H1 (cell line): ENCODE data around the gene MED28. TPM values are rescaled to one million over a fixed set of nuclear protein-coding genes. Genes with fewer than 3 reads are reported as not detected.

Experiments
- CTCF ChIA-PET: fragments of 300-600 bp; sonication (Branson Sonifier 250); formaldehyde crosslinking; loops from one replicate; lab custom pipeline; 2021; ENCODE audit not compliant: partially characterized antibody; lab: Charles Lee
- POLR2A ChIA-PET: fragments of 300-600 bp; sonication (Branson Sonifier 250); formaldehyde crosslinking; loops from one replicate; lab custom pipeline; 2021; ENCODE audit warnings: inconsistent platforms; ENCODE audit not compliant: partially characterized antibody; lab: Charles Lee
- DNase-seq, 2 experiments: peaks; one replicate each; pipeline versions ENCODE4 v3.0.0 to v3.0.0-alpha.2; 2010 to 2022; ENCODE audit warnings: low spot score in 2 of 2, low read depth in 1 of 2, mixed read lengths in 1 of 2
- FAIRE-seq: peaks from 2 replicates; lab custom pipeline; 2011; peaks lifted over from hg19 to GRCh38; lab: Jason Lieb, UNC
- H2AFZ ChIP-seq: 2 replicates; pipeline ENCODE4 v1.8.1; 2012; ENCODE audit warnings: low read length, inconsistent platforms
- H2AK5ac ChIP-seq: 2 replicates; pipeline ENCODE4 v1.6.1; 2013; ENCODE audit warnings: low read depth, low read length
- H2BK120ac ChIP-seq: replicated peaks from 2 replicates; pipeline ENCODE3; 2013; ENCODE audit warnings: low read depth, low read length, inconsistent platforms
- H2BK12ac ChIP-seq: 2 replicates; pipeline ENCODE4 v1.6.1; 2013; ENCODE audit warnings: low read depth, low read length
- H2BK15ac ChIP-seq: 2 replicates; pipeline ENCODE4 v1.6.1; 2013; ENCODE audit warnings: low read length
- H2BK20ac ChIP-seq: 2 replicates; pipeline ENCODE4 v1.6.1; 2013; ENCODE audit warnings: low read length
- H2BK5ac ChIP-seq: 2 replicates; pipeline ENCODE4 v1.6.1; 2013; ENCODE audit warnings: low read depth, low read length
- H3K14ac ChIP-seq: 2 replicates; pipeline ENCODE4 v1.6.1; 2013; ENCODE audit warnings: inconsistent platforms; ENCODE audit not compliant: insufficient read length
- H3K18ac ChIP-seq: 2 replicates; pipeline ENCODE4 v1.6.1; 2013; ENCODE audit warnings: low read length; ENCODE audit errors: extremely low read depth
- H3K23ac ChIP-seq: 2 replicates; pipeline ENCODE4 v1.6.1; 2013; ENCODE audit warnings: inconsistent platforms; ENCODE audit not compliant: insufficient read length
- H3K23me2 ChIP-seq: 2 replicates; pipeline ENCODE4 v1.6.1; 2013; ENCODE audit warnings: low read depth, low read length
- H3K27ac ChIP-seq: 2 replicates; pipeline ENCODE4 v1.6.1; 2011; ENCODE audit warnings: low read depth, low read length, inconsistent platforms
- H3K27me3 ChIP-seq, 4 experiments: replicated peaks in 1 of 4; 1 replicate in 1 of 4; 2 replicates in 3 of 4; pipeline versions ENCODE4 v1.6.1 to v1.8.1; 2011 to 2013; ENCODE audit warnings: low read length in 3 of 4, mild to moderate bottlenecking in 3 of 4, inconsistent platforms in 2 of 4, mixed read lengths in 2 of 4, moderate library complexity in 1 of 4; ENCODE audit not compliant: control insufficient read depth in 3 of 4, insufficient read depth in 3 of 4; ENCODE audit errors: extremely low read depth in 1 of 4
- H3K36me3 ChIP-seq, 4 experiments: 2 replicates each; pipeline versions ENCODE4 v1.6.1 to v1.8.1; 2011 to 2013; ENCODE audit warnings: mild to moderate bottlenecking in 4 of 4, low read length in 3 of 4, moderate library complexity in 2 of 4, control low read depth in 1 of 4, inconsistent platforms in 1 of 4; ENCODE audit not compliant: insufficient read depth in 4 of 4, control insufficient read depth in 2 of 4
- H3K4ac ChIP-seq: replicated peaks from 2 replicates; pipeline ENCODE3; 2013; ENCODE audit warnings: low read length, low read depth, mixed read lengths, inconsistent platforms; ENCODE audit not compliant: insufficient read length
- H3K4me1 ChIP-seq, 4 experiments: replicated peaks in 1 of 4; 1 replicate in 1 of 4; 2 replicates in 3 of 4; pipeline versions ENCODE4 v1.6.1 to v1.8.1; 2011 to 2013; ENCODE audit warnings: low read length in 3 of 4, inconsistent platforms in 2 of 4, mixed read lengths in 1 of 4; ENCODE audit not compliant: insufficient read depth in 4 of 4, control insufficient read depth in 3 of 4
- H3K4me2 ChIP-seq, 2 experiments: 2 replicates each; pipeline versions ENCODE4 v1.6.1 to v1.8.1; 2011 to 2013; ENCODE audit warnings: low read depth in 2 of 2, low read length in 2 of 2, control low read depth in 1 of 2, inconsistent platforms in 1 of 2, mild to moderate bottlenecking in 1 of 2; ENCODE audit not compliant: insufficient read depth in 1 of 2
- H3K4me3 ChIP-seq, 4 experiments: fragments of 200-600, 300-600 bp in 1 of 4; sonication (generic), shearing (Covaris generic), sonication (Bioruptor Twin) in 1 of 4; 2 replicates each; pipeline versions ENCODE4 v1.5.1 to v1.8.1; 2011 to 2016; ENCODE audit warnings: low read length in 4 of 4, low read depth in 3 of 4, control low read depth in 2 of 4, inconsistent platforms in 2 of 4, mild to moderate bottlenecking in 2 of 4, mixed read lengths in 1 of 4, moderate library complexity in 1 of 4; ENCODE audit not compliant: insufficient read depth in 2 of 4; ENCODE audit errors: extremely low read depth in 1 of 4
- H3K56ac ChIP-seq: replicated peaks from 2 replicates; pipeline ENCODE3; 2013; ENCODE audit warnings: low read depth, mild to moderate bottlenecking, mixed read lengths, low read length, inconsistent platforms; ENCODE audit not compliant: insufficient read length
- H3K79me1 ChIP-seq: 2 replicates; pipeline ENCODE4 v1.6.1; 2013; ENCODE audit warnings: low read depth, low read length, control low read depth
- H3K79me2 ChIP-seq, 2 experiments: 2 replicates each; pipeline versions ENCODE4 v1.6.1 to v1.8.1; 2012 to 2013; ENCODE audit warnings: low read length in 2 of 2, mild to moderate bottlenecking in 2 of 2, inconsistent platforms in 1 of 2; ENCODE audit not compliant: insufficient read depth in 2 of 2, control insufficient read depth in 1 of 2
- H3K9ac ChIP-seq, 4 experiments: replicated peaks in 1 of 4; 1 replicate in 1 of 4; 2 replicates in 3 of 4; pipeline versions ENCODE4 v1.6.1 to v1.8.1; 2011 to 2013; ENCODE audit warnings: low read depth in 3 of 4, low read length in 3 of 4, control low read depth in 2 of 4, mild to moderate bottlenecking in 2 of 4, moderate library complexity in 2 of 4, inconsistent platforms in 1 of 4; ENCODE audit errors: extremely low read depth in 1 of 4
- H3K9me3 ChIP-seq, 2 experiments: 2 replicates each; pipeline versions ENCODE4 v1.6.1 to v1.8.1; 2012 to 2013; ENCODE audit warnings: mild to moderate bottlenecking in 2 of 2, moderate library complexity in 2 of 2, control low read depth in 1 of 2, inconsistent platforms in 1 of 2, low read depth in 1 of 2, low read length in 1 of 2, mixed read lengths in 1 of 2; ENCODE audit not compliant: insufficient read depth in 2 of 2
- H4K20me1 ChIP-seq, 2 experiments: replicated peaks in 1 of 2; 2 replicates each; pipeline versions ENCODE3 to v1.8.1; 2011 to 2013; ENCODE audit warnings: inconsistent platforms in 2 of 2, low read length in 2 of 2, mild to moderate bottlenecking in 1 of 2; ENCODE audit not compliant: insufficient read depth in 2 of 2, control insufficient read depth in 1 of 2
- H4K5ac ChIP-seq: 2 replicates; pipeline ENCODE4 v1.6.1; 2013; ENCODE audit warnings: low read length, low read depth, mixed read lengths, inconsistent platforms; ENCODE audit not compliant: insufficient read length
- H4K8ac ChIP-seq: 2 replicates; pipeline ENCODE4 v1.8.0; 2013; ENCODE audit warnings: mild to moderate bottlenecking, moderate library complexity, low read length, inconsistent platforms; ENCODE audit not compliant: insufficient read depth; ENCODE audit errors: extremely low read depth
- H4K91ac ChIP-seq: replicated peaks from 2 replicates; pipeline ENCODE3; 2013; ENCODE audit warnings: low read length, mixed read lengths, inconsistent platforms; ENCODE audit not compliant: insufficient read length
- TEAD4 ChIP-seq: IDR thresholded peaks from 2 replicates; pipeline ENCODE4 v1.6.1; 2012; ENCODE audit warnings: low read depth, low read length, inconsistent platforms, mixed read lengths
- WGBS, 2 experiments: shearing (Covaris generic) in 1 of 2; methylation state at CpG; one replicate each; pipeline versions ENCODE4 v1.1.6 to v1.1.7; 2013 to 2015; ENCODE audit warnings: low lambda C conversion rate in 2 of 2, mixed read lengths in 2 of 2, inconsistent platforms in 1 of 2, low coverage in 1 of 2, missing lambda C conversion rate in 1 of 2; ENCODE audit not compliant: insufficient replicate concordance in 2 of 2, insufficient coverage in 1 of 2, insufficient read length in 1 of 2; ENCODE audit errors: extremely low coverage in 1 of 2, missing lambda C conversion rate in 1 of 2; 5-methylcytosine and 5-hydroxymethylcytosine counted together
- polyA plus RNA-seq, 7 experiments: library from polyadenylated mRNA; depleted of rRNA in 3 of 7; stranded (reverse) in 5 of 7; unstranded in 2 of 7; fragments of >200 nt in 5 of 7; fragments of 200-250 nt in 2 of 7; gene quantifications; 1 replicate in 5 of 7; 2 replicates in 1 of 7; 4 replicates in 1 of 7; pipeline versions ENCODE4 v1.2.1 to v1.2.3, GENCODE V29; 2011 to 2013; ENCODE audit warnings: missing spikeins in 2 of 7, mixed read lengths in 2 of 7
- total RNA-seq: library from RNA; stranded (reverse); fragmentation: NEBNext Ultra II Directional; extraction: Animal tissue kit (Norgen Biotek cat#: 25700); gene quantifications from 2 replicates; pipeline ENCODE4 v1.2.1, GENCODE V29; 2021

MED28 gene
- total and polyA plus RNA-seq, 2 of the 8 experiments (the other 6 are each of a cell fraction or from before 2014, with no cell fraction given), result 24.0 to 87.1 TPM

- no peak overlapping the region for H3K56ac ChIP-seq
- H3K4me2 ChIP-seq, result no peak overlapping the region
- H3K14ac ChIP-seq, result no peak overlapping the region
- no peak overlapping the region for H3K9ac ChIP-seq
- DNase-seq, result no peak
- H2BK5ac ChIP-seq, result no peak overlapping the region
- H4K91ac ChIP-seq, result no peak overlapping the region
- H4K5ac ChIP-seq, result no peak overlapping the region
- H3K27me3 ChIP-seq, result no peaks in the 10 kb centered on the region; a peak in 1 of 7 replicates
- no peak overlapping the region for H2BK20ac ChIP-seq
- no peaks in the 10 kb centered on the region for H3K23me2 ChIP-seq
- FAIRE-seq, result no peak
- no peaks in the 10 kb centered on the region for H3K79me2 ChIP-seq
- H3K23ac ChIP-seq, result no peak overlapping the region
- peaks cover 0 to 6% of the 10 kb centered on the region in 2 experiments for H4K20me1 ChIP-seq
- no peaks in the 10 kb centered on the region for H3K4me1 ChIP-seq
- 90% methylated on average over 1 of the region's 1 CpG; no CpG with 5 or more reads in 1 of the 2 experiments for WGBS, 2 experiments
- H3K4me3 ChIP-seq, result no peak overlapping the region
- ChIA-PET CTCF (interaction anchor here (0.6 to 2.4 kb wide), 6 partner anchors 9 to 167 kb away, joined by 3 to 7 read pairs (median 4); partner anchors contain the start of gene DCAF16), POLR2A (interaction anchor here (0.9 to 1.3 kb wide), 2 partner anchors 24 to 67 kb away, joined by 3 read pairs; no protein-coding TSS in a partner anchor)
- no peak overlapping the region for H4K8ac ChIP-seq
- H2BK15ac ChIP-seq, result no peak overlapping the region
- no peak overlapping the region for H3K18ac ChIP-seq
- no peak overlapping the region for H3K4ac ChIP-seq
- peaks cover 0 to 3% (median under 1%) of the 10 kb centered on the region in 4 experiments; a peak in 3 of 8 replicates for H3K36me3 ChIP-seq
- no peak overlapping the region for H2AK5ac ChIP-seq
- no peak overlapping the region for H2BK120ac ChIP-seq
- H2AFZ ChIP-seq, result no peak overlapping the region
- H3K9me3 ChIP-seq, result peaks cover 0 to 9% of the 10 kb centered on the region in 2 experiments; a peak in 3 of 4 replicates
- no peak overlapping the region for H3K27ac ChIP-seq
- no peak overlapping the region for H2BK12ac ChIP-seq
- H3K79me1 ChIP-seq, result no peaks in the 10 kb centered on the region; the same call in 1 of the 2 replicates
- no peak for TF ChIP-seq TEAD4
These were observed 27.9 kb downstream of the MED28 start for GRCh38 chr4:17642398-17642783.
